GM12878 (cell line): Measurements from ENCODE around the gene HOXD10. TPM values are rescaled to one million over a fixed set of nuclear protein-coding genes. Genes with fewer than 3 reads are reported as not detected.

ENCODE experiments used
- ATAC-seq: fragments of 200-7000 bp; cut with Tn5 transposase; 3 replicates; pipeline ENCODE4 v1.9.1; 2020; ENCODE audit warnings: mild to moderate bottlenecking, moderate library complexity
- BruUV-seq: library from RNA; stranded (reverse); fragments of 400-500 nt; replicated peaks from 2 replicates; lab custom pipeline; 2021; lab: Mats Ljungman, UMichigan
- CTCF ChIA-PET: fragments of 300-600 bp; sonication (Branson Sonifier 250); formaldehyde crosslinking; extraction: SDS; loops from one replicate; lab custom pipeline; 2021; ENCODE audit warnings: inconsistent platforms; lab: Yijun Ruan, JAX
- POLR2A ChIA-PET: fragments of 350-600 bp; formaldehyde crosslinking; extraction: SDS; loops from one replicate; lab custom pipeline; 2021; ENCODE audit warnings: inconsistent platforms; lab: Charles Lee
- RAD21 ChIA-PET: fragments of 300-600 bp; sonication (Branson Sonifier 250); formaldehyde crosslinking; loops from one replicate; lab custom pipeline; 2023; ENCODE audit warnings: antibody characterized with exemption; ENCODE audit not compliant: unreplicated experiment; lab: Charles Lee
- SMC1A ChIA-PET: fragments of 300-600 bp; sonication (Branson Sonifier 250); formaldehyde crosslinking; loops from one replicate; lab custom pipeline; 2023; ENCODE audit not compliant: unreplicated experiment, uncharacterized antibody; lab: Charles Lee
- DNase-seq: peaks from one replicate; pipeline ENCODE4 v3.0.0-alpha.2; 2011; ENCODE audit warnings: low read depth, low spot score
- FAIRE-seq: peaks from 3 replicates; lab custom pipeline; 2011; peaks lifted over from hg19 to GRCh38; lab: Jason Lieb, UNC
- H2AFZ ChIP-seq: 2 replicates; pipeline ENCODE4 v1.6.0; 2011; ENCODE audit warnings: low read depth, low read length, control low read depth; ENCODE audit not compliant: control insufficient read depth
- H3K27ac ChIP-seq: 2 replicates; pipeline ENCODE4 v1.5.1; 2011; ENCODE audit warnings: control low read depth; ENCODE audit not compliant: control insufficient read depth, insufficient read depth
- H3K27me3 ChIP-seq, 2 experiments: replicated peaks in 1 of 2; 2 replicates each; pipeline versions ENCODE4 v1.6.0 to v1.6.1; 2011; ENCODE audit warnings: low read length in 1 of 2; ENCODE audit not compliant: control insufficient read depth in 2 of 2, insufficient read depth in 2 of 2
- H3K36me3 ChIP-seq, 2 experiments: 2 replicates each; pipeline ENCODE4 v1.5.1; 2011; ENCODE audit warnings: low read length in 1 of 2; ENCODE audit not compliant: control insufficient read depth in 2 of 2, insufficient read depth in 2 of 2
- H3K4me1 ChIP-seq: 2 replicates; pipeline ENCODE4 v1.6.1; 2011; ENCODE audit warnings: mild to moderate bottlenecking, low read length, moderate library complexity, mixed read lengths; ENCODE audit not compliant: control insufficient read depth, insufficient read depth
- H3K4me2 ChIP-seq: 2 replicates; pipeline ENCODE4 v1.6.0; 2011; ENCODE audit warnings: control low read depth; ENCODE audit not compliant: control insufficient read depth, insufficient read depth
- H3K4me3 ChIP-seq: fragments of 200-600 bp; sonication (generic); 2 replicates; pipeline ENCODE4 v1.5.1; 2016
- H3K79me2 ChIP-seq: 2 replicates; pipeline ENCODE4 v1.6.0; 2011; ENCODE audit warnings: low read length; ENCODE audit not compliant: control insufficient read depth, insufficient read depth
- H3K9ac ChIP-seq: 2 replicates; pipeline ENCODE4 v1.8.0; 2011; ENCODE audit warnings: low read length, control low read depth, mixed read lengths; ENCODE audit not compliant: control insufficient read depth, insufficient read depth
- H3K9me3 ChIP-seq: replicated peaks from 3 replicates; pipeline ENCODE4 v1.5.1; 2011; ENCODE audit warnings: mild to moderate bottlenecking, low read length; ENCODE audit not compliant: control insufficient read depth, insufficient read depth
- H4K20me1 ChIP-seq: 2 replicates; pipeline ENCODE4 v1.6.0; 2011; ENCODE audit not compliant: control insufficient read depth, insufficient read depth
- BMI1 ChIP-seq: fragments of 450-650 bp; IDR thresholded peaks from 2 replicates; pipeline ENCODE4 v1.6.1; 2016; ENCODE audit warnings: mild to moderate bottlenecking, moderate library complexity, borderline replicate concordance
- BRCA1 ChIP-seq: IDR thresholded peaks from 2 replicates; pipeline ENCODE4 v1.6.1; 2011; ENCODE audit warnings: low read depth, low read length, improper control_type of control experiment
- STAT3 ChIP-seq: IDR thresholded peaks from 2 replicates; pipeline ENCODE4 v1.6.1; 2011; ENCODE audit warnings: low read depth, low read length, improper control_type of control experiment
- ZBED1 ChIP-seq: IDR thresholded peaks from 2 replicates; pipeline ENCODE4 v1.6.1; 2016; ENCODE audit warnings: borderline replicate concordance
- whole genome bisulfite sequencing: methylation state at CpG from one replicate; pipeline ENCODE4 v1.1.6; 2016; ENCODE audit warnings: low lambda C conversion rate; ENCODE audit not compliant: insufficient replicate concordance, insufficient coverage; ENCODE audit errors: missing lambda C conversion rate; 5-methylcytosine and 5-hydroxymethylcytosine counted together
- in situ Hi-C: fragments of 300-500 bp; cut with MboI; formaldehyde crosslinking; loops from 9 replicates; pipeline ENCODE4 v1.14.3; 2018; ENCODE audit warnings: mixed read lengths
- intact Hi-C: fragments of 100-400 bp; cut with micrococcal nuclease; formaldehyde crosslinking; loops from one replicate; pipeline ENCODE4 v1.14.2; 2022; ENCODE audit not compliant: unreplicated experiment
- polyA plus RNA-seq, 11 experiments: library from polyadenylated mRNA; depleted of rRNA in 4 of 11; unstranded in 6 of 11; stranded (reverse) in 5 of 11; fragments of >200 nt; fragmentation: Nextera tagmentation in 4 of 11; fragmentation: Illumina TruSeq in 1 of 11; extraction: Ambion mirVana in 4 of 11; extraction: Trizol in 1 of 11; gene quantifications; 1 replicate in 1 of 11; 2 replicates in 10 of 11; pipeline versions ENCODE4 v1.2.1 to v1.2.3, GENCODE V29; 2011 to 2016; ENCODE audit warnings: inconsistent platforms in 2 of 11, missing spikeins in 2 of 11, low read depth in 1 of 11
- total RNA-seq, 4 experiments: library from RNA; depleted of rRNA in 3 of 4; stranded (reverse); fragments of >200 nt in 3 of 4; fragmentation: Illumina TruSeq in 1 of 4; extraction: Trizol in 1 of 4; gene quantifications; 2 replicates each; pipeline versions ENCODE4 v1.2.1 to v1.2.3, GENCODE V29; 2013 to 2021

Gene HOXD10
- total and polyA plus RNA-seq, 10 of the 15 experiments (the other 5 are each of a cell fraction or from before 2014, with no cell fraction given), result not detected

- Histone ChIP-seq H2AFZ (no peak overlapping the region), H3K27me3 (peaks cover 15 to 42% of the 10 kb centered on the region in 2 experiments), H3K4me1 (peaks cover 3% of the 10 kb centered on the region; the same call in 1 of the 2 replicates), H3K4me2 (no peak overlapping the region), H4K20me1 (no peaks in the 10 kb centered on the region), H3K4me3 (no peak overlapping the region), H3K79me2 (no peaks in the 10 kb centered on the region), H3K9me3 (no peaks in the 10 kb centered on the region; the same call in 2 of the 3 replicates), H3K27ac (no peak overlapping the region), H3K36me3 (no peaks in the 10 kb centered on the region), H3K9ac (no peak overlapping the region)
- intact Hi-C loops (no loop called here), in situ Hi-C loops (loop anchor here (5.0 kb wide), 2 partner anchors 408 to 728 kb away; no protein-coding TSS in a partner anchor)
- ChIA-PET RAD21 (interaction anchor here (2.8 to 3.0 kb wide), 2 partner anchors 406 to 844 kb away, joined by 10 to 50 read pairs; no protein-coding TSS in a partner anchor), POLR2A (no interaction called here), SMC1A (interaction anchor here (0.6 to 4.7 kb wide), 3 partner anchors 406 to 1346 kb away, joined by 3 to 56 read pairs (median 3); no protein-coding TSS in a partner anchor), CTCF (interaction anchor here (0.9 to 3.7 kb wide), 4 partner anchors 11 to 539 kb away, joined by 3 to 83 read pairs (median 5); partner anchors contain the start of gene EVX2)
- no peak for FAIRE-seq
- no peak for DNase-seq
- ATAC-seq, result no peak
- 22% methylated on average over 5 of the region's 5 CpGs for WGBS
- no peak for TF ChIP-seq ZBED1
- no peak for TF ChIP-seq STAT3
- BruUV-seq, result no TSS peak
Observed at GRCh38 chr2:176095421-176095820, 21.2 kb upstream of the HOXD10 start.

DNA sequence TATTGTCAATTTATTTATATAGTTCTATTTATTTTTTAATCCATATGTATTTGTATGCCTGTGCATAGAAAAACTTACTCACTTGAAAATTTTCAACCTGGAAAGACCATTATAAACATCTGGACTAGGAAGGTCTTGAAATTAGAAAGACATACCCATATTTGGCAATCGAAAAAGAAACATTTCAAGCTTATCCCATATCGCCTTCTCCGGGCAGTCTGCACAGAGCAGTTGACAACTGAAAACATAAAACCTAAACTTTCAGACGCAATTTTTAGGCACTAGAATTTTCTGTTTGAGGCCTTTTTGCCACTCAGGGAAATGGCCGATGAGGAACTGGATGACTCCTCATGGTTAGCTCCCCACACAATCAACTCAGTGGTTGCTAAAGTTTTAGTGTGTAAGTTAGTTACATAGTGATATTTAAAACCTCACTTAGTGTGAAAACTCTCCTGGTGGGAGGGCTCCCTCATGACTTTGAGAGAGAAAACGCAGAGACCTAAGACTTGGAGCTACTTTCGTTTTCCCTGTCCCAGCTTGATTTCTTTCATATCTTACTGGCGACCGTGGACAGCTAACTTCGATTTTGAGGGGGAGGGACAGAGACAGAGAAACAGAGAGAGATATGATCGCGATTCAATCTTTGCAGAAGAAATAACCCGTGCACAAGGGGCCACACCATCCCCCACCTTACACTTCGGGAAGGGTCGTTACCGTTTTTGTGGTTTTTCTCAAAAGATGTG lies 20.2 kb upstream of the HOXD10 start:
- TF ChIP-seq BRCA1 (no peak), BMI1 (peak; percentile 71; the same call in 1 of the 2 replicates)
- TF ChIP-seq, all 136 proteins: peak for 1
- Histone ChIP-seq H3K27ac (no peak overlapping the region), H3K9me3 (no peaks in the 10 kb centered on the region; the same call in 2 of the 3 replicates), H3K4me1 (peaks cover 3% of the 10 kb centered on the region; the same call in 1 of the 2 replicates), H3K27me3 (peaks cover 14 to 41% of the 10 kb centered on the region in 2 experiments), H4K20me1 (no peaks in the 10 kb centered on the region), H3K4me2 (peak overlapping the region; percentile 87), H3K79me2 (no peaks in the 10 kb centered on the region), H3K9ac (no peak overlapping the region; the same call in 1 of the 2 replicates), H3K36me3 (no peaks in the 10 kb centered on the region), H2AFZ (peak overlapping the region; percentile 23; the same call in 1 of the 2 replicates), H3K4me3 (peak overlapping the region; percentile 44)
- 31% methylated on average over 16 of the region's 16 CpGs for WGBS
- intact Hi-C loops, result loop anchor here (2.0 kb wide), 1 partner anchor 786 kb away; no protein-coding TSS in a partner anchor
- ChIA-PET SMC1A (interaction anchor here (0.6 to 4.7 kb wide), 9 partner anchors 8 to 1347 kb away, joined by 3 to 56 read pairs (median 3); no protein-coding TSS in a partner anchor), RAD21 (interaction anchor here (0.8 to 3.0 kb wide), 5 partner anchors 407 to 1347 kb away, joined by 3 to 50 read pairs (median 4); no protein-coding TSS in a partner anchor), CTCF (interaction anchor here (0.6 to 3.7 kb wide), 15 partner anchors 12 to 1399 kb away, joined by 3 to 83 read pairs (median 4); partner anchors contain the start of gene EVX2), POLR2A (no interaction called here)
- DNase-seq (no peak), FAIRE-seq (no peak), ATAC-seq (peak; percentile 10; the same call in 1 of the 3 replicates)
- in situ Hi-C loops, result loop anchor here (5.0 kb wide), 2 partner anchors 409 to 729 kb away; no protein-coding TSS in a partner anchor
- no TSS peak for BruUV-seq
